Cardiac septum (tissue), 1 donor: ENCODE data around the gene SERTAD2. TPM values are rescaled to one million over a fixed set of nuclear protein-coding genes. Genes with fewer than 3 reads are reported as not detected.

Experiments used
- DNase-seq: peaks from one replicate; pipeline ENCODE4 v3.0.0-alpha.2; 2020; ENCODE audit warnings: low spot score
- intact Hi-C: fragments of 100-400 bp; cut with DNase I; formaldehyde crosslinking; loops from one replicate; pipeline ENCODE4 v1.14.0; 2022
- total RNA-seq: library from RNA; stranded (reverse); fragmentation: NEBNext Ultra II Directional; extraction: Animal tissue kit (Norgen Biotek cat#: 25700); gene quantifications from one replicate; pipeline ENCODE4 v1.2.1, GENCODE V29; 2021
- donor health status: DM: no; HTN: no; CAD: no.

SERTAD2 gene
- total RNA-seq, 1 donor from 2014 or later, result 22.8 TPM

DNA sequence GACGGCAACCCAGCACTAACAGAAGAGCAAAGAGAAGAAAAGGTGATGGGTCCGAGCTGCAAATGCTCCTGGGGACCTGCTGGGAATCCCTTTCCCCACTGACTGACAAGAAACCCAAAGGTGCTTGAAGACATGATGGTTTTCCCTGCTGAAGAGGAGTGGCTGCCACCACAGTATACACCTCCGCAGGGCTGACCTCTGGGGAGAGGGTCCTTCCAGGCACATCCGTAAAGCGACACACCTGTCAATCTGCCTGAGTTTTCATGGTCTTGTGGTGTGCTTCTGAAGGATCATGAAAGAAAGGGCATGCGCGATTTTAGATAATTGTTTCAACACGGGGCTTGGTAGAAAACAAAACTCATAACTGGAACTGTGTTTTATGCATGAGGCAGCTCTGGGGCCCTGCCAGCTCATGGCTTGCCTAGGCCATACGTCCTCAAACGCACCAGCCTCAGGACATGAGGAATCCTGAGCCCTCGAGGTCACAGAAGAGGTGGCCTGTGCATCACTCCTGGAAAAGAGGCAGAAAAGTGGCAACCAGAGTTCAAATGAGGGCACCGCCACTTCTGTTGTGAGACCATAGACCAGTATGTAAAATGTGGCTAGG is 51.8 kb downstream of the SERTAD2 start:
- DNase-seq, result no peak
- intact Hi-C loops, result no loop called here

DNA sequence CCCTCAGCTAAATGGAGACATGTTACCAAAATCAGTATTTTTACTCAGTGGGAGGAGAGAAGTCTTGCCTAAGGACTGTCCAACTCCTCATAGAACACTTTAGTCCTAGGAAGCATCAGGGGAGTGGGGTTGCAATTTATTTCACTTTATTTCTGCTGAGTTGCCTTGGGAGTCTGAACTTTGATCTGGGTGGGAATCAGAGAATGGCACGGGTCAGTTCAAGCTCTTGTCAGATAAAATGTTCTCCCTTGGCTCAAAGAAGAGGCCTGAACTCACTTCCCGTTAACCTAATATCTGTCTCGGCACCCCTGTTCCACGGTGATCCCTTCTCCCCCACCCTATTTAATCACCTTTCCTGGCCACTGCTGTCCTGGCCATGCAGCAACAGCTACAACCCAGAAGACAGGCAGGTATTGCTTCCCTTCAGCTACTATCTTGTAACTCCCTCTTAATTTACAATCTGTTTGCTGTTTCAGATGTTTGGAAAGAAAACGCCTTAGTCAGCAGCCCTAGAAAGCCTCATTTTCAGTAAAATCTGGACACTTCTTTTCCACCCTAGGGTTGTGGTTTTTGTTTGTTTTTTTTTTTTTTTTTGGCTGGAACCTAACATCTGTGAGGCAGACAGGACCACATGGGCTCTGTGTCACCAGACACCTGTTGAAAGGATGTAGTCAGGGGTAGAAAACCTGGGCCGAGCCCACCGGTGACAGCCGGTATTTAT is 52.5 kb downstream of the SERTAD2 start:
- intact Hi-C loops, result no loop called here
- no peak for DNase-seq

DNA sequence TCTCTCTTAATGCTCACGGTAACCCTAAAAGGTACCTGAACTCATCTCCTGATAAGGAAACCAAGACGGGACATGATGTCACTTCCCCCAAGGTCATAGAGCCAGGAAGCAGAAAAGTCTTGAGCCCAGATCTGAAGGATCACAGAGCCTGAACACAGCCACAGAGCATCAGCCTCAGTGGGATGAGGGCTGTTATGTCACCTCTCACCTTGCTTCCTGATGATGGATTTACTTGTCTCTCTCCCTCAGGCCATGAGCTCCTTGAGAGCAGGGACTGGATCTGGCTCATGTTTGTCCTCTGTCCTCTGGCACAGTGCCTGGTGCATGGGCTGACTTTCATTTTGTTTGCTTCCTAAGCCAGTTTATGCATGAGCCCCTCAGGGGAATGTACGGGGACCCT is 54.2 kb downstream of the SERTAD2 start:
- intact Hi-C loops, result no loop called here

DNA sequence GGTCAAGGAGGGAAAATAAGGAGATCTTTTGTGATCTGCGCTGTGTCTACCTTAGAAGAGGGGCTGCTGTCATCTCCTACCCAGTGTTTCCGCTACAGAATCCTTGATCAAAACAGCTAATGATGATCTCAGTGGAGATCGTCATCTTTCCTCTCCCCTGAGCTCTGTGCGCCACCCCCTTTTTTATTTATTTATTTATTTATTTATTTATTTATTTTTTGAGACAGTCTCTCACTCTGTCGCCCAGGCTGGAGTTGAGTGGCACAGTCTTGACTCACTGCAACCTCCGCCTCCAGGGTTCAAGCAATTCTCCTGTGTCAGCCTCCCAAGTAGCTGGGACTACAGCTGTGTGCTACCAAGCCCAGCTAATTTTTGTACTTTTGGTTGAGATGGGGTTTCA is 55.5 kb downstream of the SERTAD2 start:
- no peak for DNase-seq
- intact Hi-C loops, result no loop called here

More for the DNA sequence above, 54.2 kb downstream of the SERTAD2 start:
- no peak for DNase-seq

DNA sequence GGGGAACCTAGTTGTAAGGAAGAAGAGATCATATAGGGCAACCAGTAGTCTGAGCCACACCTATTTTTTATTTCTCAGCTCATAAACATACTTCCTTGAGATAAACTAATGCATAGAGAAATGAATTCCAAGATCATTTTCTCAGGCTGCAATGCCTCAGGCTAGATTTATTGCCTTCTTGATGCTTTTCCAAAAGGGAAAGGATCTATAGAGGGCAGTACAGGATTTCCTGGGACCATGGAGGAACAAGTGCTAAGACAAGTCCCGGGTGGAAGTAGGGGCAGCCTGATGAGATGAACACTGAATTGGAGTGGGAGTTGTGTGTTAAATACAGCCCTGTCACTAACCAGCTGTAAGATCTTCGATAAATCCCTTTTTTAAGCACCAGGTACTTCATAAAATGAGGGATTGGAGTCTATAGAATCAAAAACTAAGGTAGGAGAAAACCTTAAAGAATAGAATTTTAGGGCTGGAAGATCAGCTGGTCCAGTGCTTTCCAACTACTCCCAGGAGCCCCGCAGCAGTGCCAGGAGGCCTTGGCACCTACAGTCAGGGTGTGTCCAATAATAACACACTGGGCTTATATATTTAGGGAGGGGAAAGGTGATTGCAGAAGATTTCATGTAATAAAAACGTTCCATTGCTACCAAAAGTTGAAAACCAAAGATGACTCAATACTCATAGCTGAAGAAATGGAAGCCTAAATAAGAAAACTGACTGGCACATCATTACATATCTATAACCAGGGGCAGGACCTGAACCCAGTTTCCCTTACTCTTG is 58.1 kb downstream of the SERTAD2 start:
- no peak for DNase-seq
- intact Hi-C loops, result no loop called here

DNA sequence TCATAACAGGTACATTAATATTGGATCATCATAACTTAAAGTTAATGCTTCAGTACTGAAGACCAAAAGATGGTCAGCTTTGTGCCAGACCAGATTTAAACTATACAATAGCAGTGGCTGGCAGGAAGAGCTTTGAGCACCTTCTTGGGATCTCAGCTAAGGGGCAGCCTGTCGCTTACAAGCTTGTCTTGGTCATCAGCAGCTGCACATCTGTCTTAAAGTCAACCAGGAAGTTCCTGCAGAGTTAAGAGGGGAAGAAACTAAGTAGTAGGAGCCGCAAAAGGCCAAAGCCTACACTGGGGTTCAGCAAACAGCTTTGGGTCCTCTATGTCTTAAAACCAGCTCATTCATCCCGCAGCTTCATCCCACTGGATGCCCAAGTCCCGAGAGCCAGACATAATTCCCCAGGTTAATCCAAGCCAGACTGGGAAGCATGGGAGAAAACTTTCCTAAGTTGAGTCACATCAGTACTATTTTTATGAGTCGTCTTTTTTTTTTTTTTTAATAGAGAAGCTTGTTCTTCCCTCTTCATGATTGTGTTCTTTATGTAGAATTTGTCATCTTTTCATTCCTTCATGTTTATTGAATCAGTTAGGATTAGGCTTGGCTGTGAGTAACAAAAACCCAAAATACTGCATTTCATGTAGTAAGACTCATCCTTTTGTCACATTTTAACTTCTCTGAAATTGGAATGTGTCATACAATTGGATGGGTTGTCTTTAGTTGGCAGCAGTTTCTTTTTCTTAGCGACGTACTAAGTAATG is 59.3 kb downstream of the SERTAD2 start:
- intact Hi-C loops, result no loop called here
- no peak for DNase-seq

DNA sequence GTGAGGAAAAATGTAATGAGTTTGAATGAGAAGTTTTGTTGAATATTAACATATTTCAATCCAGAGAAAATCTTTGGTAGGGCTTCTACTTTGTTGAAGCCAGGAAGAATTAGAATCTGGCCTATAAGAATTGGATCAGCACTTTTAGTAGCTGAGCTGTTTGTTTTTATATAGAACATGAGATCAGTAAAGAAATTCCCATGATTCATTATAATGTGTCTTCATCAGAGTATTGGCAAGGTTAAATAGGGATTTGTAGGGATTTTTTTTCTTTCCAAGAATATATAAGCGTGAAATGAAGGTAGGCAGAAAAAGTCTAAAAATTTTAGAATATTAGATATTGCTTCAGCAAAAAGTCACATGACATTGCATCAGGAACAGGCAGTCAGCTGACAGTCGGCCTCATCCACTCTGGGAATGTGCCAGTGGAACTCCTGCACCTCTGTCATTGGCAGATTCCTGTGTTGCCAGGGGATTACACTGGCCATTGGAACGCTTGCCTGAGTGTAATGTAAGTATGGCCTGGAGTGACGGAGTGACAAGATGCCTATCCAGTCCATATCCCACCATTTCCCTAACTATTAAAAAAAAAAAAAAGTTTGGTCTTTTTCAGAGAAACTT is 60.6 kb downstream of the SERTAD2 start:
- no peak for DNase-seq
- intact Hi-C loops, result no loop called here

DNA sequence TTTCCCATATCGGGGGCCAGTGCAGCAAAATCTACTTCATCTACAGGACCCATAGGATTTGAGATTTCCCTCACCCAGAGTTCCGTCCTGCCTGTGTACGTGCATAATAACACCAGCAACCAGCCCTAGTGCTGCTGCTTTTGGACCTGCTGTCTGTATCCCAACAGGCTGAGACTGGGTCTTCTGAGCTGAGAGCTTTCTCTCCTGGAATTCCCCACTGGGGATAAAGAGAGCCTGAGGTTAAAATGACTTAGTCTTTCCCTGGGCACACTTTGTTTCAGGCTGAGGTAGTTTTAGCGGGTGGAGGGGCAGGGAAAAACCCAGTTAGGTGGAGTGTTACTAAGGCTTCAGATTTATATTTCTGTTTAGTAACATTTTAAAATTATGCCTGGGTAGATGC is 62.5 kb downstream of the SERTAD2 start:
- no peak for DNase-seq
- intact Hi-C loops, result no loop called here

DNA sequence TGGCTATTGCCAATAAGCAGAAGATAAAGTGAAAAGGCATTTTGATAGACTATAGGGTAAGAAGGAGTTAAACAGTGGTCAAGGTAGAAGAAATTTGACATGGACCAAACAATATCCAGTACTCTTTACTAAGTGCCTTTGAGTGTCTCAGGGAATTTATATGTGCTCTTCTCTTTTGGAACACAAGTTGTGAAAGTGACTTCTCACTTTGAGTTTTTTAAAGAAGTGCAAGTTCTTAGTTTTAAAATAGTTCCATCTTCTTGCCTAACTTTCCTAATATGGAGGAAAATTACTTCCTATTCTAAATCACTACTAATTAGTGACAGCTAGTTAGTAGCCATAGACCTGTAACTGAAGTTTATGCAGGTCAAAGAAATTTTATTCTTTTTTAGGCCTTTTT is 66.2 kb downstream of the SERTAD2 start:
- intact Hi-C loops, result loop anchor here (2.0 to 10.0 kb wide), 2 partner anchors 279 to 457 kb away; no protein-coding TSS in a partner anchor
- no peak for DNase-seq

DNA sequence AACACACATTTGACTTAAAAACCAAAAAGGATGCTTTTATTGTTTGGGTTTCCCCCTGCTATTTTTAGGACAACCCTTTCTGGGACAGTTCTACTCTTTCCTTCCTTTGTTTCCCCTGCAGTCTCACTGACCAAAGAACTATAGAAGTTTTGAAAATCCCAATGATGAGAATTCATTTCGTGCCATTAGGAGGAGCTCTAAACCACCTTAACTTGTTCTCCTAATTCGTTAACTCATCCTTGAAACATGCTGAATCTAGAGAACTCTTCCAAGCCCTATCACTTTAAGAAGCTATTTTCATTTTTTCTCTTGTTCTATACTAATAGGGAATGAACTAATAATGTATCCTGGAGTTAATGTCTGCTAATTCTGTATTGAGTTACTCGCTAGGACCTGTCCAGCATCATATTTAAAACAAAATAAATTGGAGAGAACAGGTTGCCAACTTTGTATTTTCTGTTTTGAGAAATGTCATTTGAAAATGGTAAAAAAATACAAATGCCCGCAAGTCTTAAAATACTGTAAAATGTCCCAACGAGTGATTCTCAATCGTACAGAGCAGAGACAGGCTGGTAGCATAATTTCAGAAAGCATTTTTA is 66.7 kb downstream of the SERTAD2 start:
- no peak for DNase-seq
- intact Hi-C loops, result loop anchor here (2.0 to 10.0 kb wide), 2 partner anchors 280 to 458 kb away; no protein-coding TSS in a partner anchor

DNA sequence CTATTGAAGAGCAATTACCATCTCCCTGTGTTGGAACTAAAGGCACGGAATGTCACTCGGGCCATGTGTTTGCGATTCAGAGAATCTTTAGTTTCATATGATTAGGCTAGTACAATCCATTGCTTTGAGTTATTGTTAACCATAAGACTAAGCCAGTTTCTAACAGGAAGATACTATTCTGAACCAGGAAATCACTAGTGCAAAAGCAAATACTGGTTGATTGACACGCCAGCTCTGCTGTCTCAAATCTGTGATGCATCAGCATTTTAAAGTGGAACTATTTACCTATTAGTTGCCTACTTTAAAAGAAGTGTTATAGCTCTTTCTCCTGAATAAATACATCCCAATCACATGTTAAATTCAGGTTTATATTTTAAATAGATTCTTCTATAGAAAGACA is 67.7 kb downstream of the SERTAD2 start:
- intact Hi-C loops, result loop anchor here (2.0 to 10.0 kb wide), 2 partner anchors 281 to 459 kb away; no protein-coding TSS in a partner anchor
- no peak for DNase-seq

DNA sequence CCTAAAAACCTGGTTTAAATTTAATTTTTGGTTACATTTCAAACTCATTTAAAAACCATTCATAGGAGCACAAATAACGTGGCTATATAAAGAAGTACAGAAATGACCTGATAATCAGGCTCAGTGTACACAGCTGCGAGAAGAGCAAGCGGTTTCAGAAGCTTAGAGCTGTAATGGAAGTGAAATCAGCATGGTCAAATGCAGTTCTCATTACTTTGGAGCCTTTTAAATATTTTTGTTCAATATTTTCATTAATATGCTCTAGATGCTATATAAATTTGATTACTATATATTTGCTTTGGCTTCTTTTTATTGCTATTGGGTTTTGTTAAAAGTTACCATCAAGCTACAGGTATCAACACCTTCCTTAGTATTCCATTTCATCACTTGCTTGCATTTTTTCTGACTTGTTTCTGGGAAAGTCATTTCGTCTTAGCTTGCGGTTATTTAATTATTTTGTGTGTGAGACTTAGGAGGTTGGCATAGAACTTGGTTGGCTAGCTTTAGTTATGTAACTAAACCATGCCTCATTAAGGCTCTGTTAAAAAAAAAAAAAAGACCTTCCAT is 70.9 kb downstream of the SERTAD2 start:
- DNase-seq, result no peak
- intact Hi-C loops, result loop anchor here (10.0 kb wide), 1 partner anchor 462 kb away; no protein-coding TSS in a partner anchor

DNA sequence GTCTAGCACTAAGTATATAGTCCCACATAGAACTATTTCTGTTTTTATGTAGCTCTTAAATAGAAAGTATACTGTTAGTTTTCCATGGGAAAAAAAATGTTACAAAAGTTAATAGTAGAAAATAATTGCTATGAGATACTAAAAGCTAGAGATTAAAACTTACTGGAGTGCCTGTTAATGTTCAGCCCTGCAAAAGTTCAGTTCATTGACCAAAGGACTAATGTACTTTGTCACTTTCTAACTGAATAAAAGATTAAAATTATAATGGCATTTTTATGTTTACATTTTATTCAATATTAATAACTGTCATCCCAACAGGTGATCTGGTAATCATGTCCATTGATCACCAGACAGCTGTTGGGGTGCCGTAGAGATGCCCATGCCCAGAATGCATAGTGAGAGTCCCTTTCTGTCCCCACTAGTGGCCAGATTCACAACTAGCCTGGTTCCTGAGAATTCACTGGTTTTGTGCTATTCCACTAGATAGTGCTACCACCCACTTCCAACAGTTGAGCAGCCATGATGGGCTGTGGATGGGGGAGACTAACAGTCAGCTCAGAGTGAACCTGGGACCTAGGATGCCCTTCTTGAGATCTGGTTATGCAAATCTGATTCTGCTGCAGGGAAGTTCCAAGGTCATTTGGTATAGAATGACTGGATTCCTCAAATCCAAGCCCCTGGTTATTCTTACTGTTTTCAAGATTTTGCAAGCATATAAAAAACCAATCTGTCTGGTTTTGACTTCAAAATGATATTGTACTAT is 71.8 kb downstream of the SERTAD2 start:
- no peak for DNase-seq
- intact Hi-C loops, result loop anchor here (10.0 kb wide), 1 partner anchor 463 kb away; no protein-coding TSS in a partner anchor

Other genes with a start within 250 kb of the SERTAD2 start
- gene LGALSL, start 199.8 kb downstream of the SERTAD2 start, total RNA-seq, result 13.1 TPM
- gene AFTPH, start 129.6 kb downstream of the SERTAD2 start, total RNA-seq, result 13.6 TPM